Measurements from ENCODE around the gene PIMREG. TPM values are rescaled to one million over a fixed set of nuclear protein-coding genes. Genes with fewer than 3 reads are reported as not detected.

Gene PIMREG
- total RNA-seq, 3 donors from 2014 or later (not counting 1 experiment from before 2014, with no cell fraction given), result 0.73 to 1.4 (median 0.78) TPM

- no peaks in the 10 kb centered on the region for H3K36me3 Mint-ChIP-seq
- Histone ChIP-seq H3K4me3 (ENCODE audit: low read length) (no peak overlapping the region), H3K27ac (ENCODE audit: low read length) (no peak overlapping the region), H3K36me3 (ENCODE audit: control insufficient read depth, insufficient read depth, low read length) (no peaks in the 10 kb centered on the region), H3K9me3 (ENCODE audit: control insufficient read depth, insufficient read depth, low read length) (peaks cover 8% of the 10 kb centered on the region), H3K27me3 (ENCODE audit: control insufficient read depth, insufficient read depth, low read length) (no peaks in the 10 kb centered on the region), H3K4me1 (ENCODE audit: control insufficient read depth, insufficient read depth, low read length) (peaks cover 22% of the 10 kb centered on the region)
- peaks cover 10 to 11% of the 10 kb centered on the region in 2 donors for H3K4me1 Mint-ChIP-seq
- ATAC-seq, result no peak
- no peak overlapping the region for H3K27ac Mint-ChIP-seq
- peak; percentile 11 for TF ChIP-seq CTCF (IDR thresholded peaks at IDR 0.05)
- peaks cover 3 to 4% of the 10 kb centered on the region in 2 donors for H3K9me3 Mint-ChIP-seq
- H3K27me3 Mint-ChIP-seq (ENCODE audit: low read depth in 2 of 2), result peaks cover 0 to 20% of the 10 kb centered on the region in 2 donors
- DNase-seq, result no peak
- intact Hi-C loops (cut with micrococcal nuclease), result no loop called here
- H3K4me3 Mint-ChIP-seq, result no peak overlapping the region
Observed at GRCh38 chr17:6430769-6431168, 13.5 kb upstream of the PIMREG start.

GRCh38 chr17:6435051-6435450, 9.2 kb upstream of the PIMREG start, which contains the start of gene AIPL1:
Gene AIPL1, minus strand, starts transcription at chr17:6435121. Its CDS starts 17 bp downstream, at chr17:6435104.
- Mint-ChIP-seq H3K4me3 (no peak within 1 kb of the TSS), H3K27me3 (ENCODE audit: low read depth in 2 of 2) (peaks cover 19 to 26% of the 10 kb centered on the region in 2 donors)
- no peak for ATAC-seq

GRCh38 chr17:6435968-6436367, 8.3 kb upstream of the PIMREG start:
- peak; percentile 83 to 99 (median 99) for ATAC-seq
- Mint-ChIP-seq H3K27ac (no peak overlapping the region), H3K9me3 (no peaks in the 10 kb centered on the region), H3K27me3 (ENCODE audit: low read depth in 2 of 2) (peaks cover 20 to 32% of the 10 kb centered on the region in 2 donors), H3K4me3 (no peak overlapping the region), H3K4me1 (peaks cover 0 to 5% of the 10 kb centered on the region in 2 donors), H3K36me3 (no peaks in the 10 kb centered on the region)
- intact Hi-C loops (cut with micrococcal nuclease), result loop anchor here (1.0 kb wide), 1 partner anchor 849 kb away; no protein-coding TSS in a partner anchor
- H3K27me3 ChIP-seq (ENCODE audit: control insufficient read depth, insufficient read depth, low read length), result peaks cover 4% of the 10 kb centered on the region
- no peak overlapping the region for H3K27ac ChIP-seq (ENCODE audit: low read length)
- peak; percentile 68 for TF ChIP-seq CTCF (IDR thresholded peaks at IDR 0.05)
- no peak overlapping the region for H3K4me3 ChIP-seq (ENCODE audit: low read length)
- H3K9me3 ChIP-seq (ENCODE audit: control insufficient read depth, insufficient read depth, low read length), result peaks cover 3% of the 10 kb centered on the region
- H3K36me3 ChIP-seq (ENCODE audit: control insufficient read depth, insufficient read depth, low read length), result no peaks in the 10 kb centered on the region
- WGBS (ENCODE audit: insufficient coverage), result 3% methylated on average over 7 of the region's 9 CpGs
- no peaks in the 10 kb centered on the region for H3K4me1 ChIP-seq (ENCODE audit: control insufficient read depth, insufficient read depth, low read length)
- peak; percentile 57 to 83 for DNase-seq

More at GRCh38 chr17:6435051-6435450, 9.2 kb upstream of the PIMREG start, which contains the start of gene AIPL1:
- peaks cover 0 to 5% of the 10 kb centered on the region in 2 donors for H3K4me1 Mint-ChIP-seq
- no peak for TF ChIP-seq CTCF (IDR thresholded peaks at IDR 0.05)
- Histone ChIP-seq H3K4me3 (ENCODE audit: low read length) (no peak within 1 kb of the TSS), H3K9me3 (ENCODE audit: control insufficient read depth, insufficient read depth, low read length) (peaks cover 8% of the 10 kb centered on the region), H3K27ac (ENCODE audit: low read length) (no peak within 1 kb of the TSS), H3K4me1 (ENCODE audit: control insufficient read depth, insufficient read depth, low read length) (no peaks in the 10 kb centered on the region), H3K27me3 (ENCODE audit: control insufficient read depth, insufficient read depth, low read length) (peaks cover 4% of the 10 kb centered on the region), H3K36me3 (ENCODE audit: control insufficient read depth, insufficient read depth, low read length) (no peaks in the 10 kb centered on the region)
- H3K36me3 Mint-ChIP-seq, result no peaks in the 10 kb centered on the region
- DNase-seq, result no peak
- no peak within 1 kb of the TSS for H3K27ac Mint-ChIP-seq
- H3K9me3 Mint-ChIP-seq, result peaks cover 0 to 2% of the 10 kb centered on the region in 2 donors
- 92% methylated on average over 16 of the region's 16 CpGs for WGBS (ENCODE audit: insufficient coverage)
- intact Hi-C loops (cut with micrococcal nuclease), result no loop called here

DNA sequence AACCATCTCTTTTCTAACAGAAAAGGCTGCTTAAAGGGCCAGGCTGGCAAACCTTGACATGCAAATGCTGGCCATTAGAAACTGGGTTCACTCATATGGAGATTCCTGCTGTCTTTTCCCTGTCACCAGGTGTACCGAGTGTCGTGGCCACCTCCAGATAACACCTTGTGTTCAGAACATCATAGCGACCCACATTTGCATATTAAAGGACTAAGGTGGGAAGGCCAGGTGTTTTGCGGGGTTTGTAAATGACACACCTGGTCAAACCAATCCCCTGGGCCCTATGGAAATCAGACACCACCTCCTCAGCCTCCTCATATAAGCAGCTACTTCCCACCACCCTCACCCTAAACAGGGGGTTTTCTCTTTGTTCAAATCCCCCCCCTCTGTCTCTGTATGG, 6.8 kb upstream of the PIMREG start:
- Histone ChIP-seq H3K4me1 (ENCODE audit: control insufficient read depth, insufficient read depth, low read length) (no peaks in the 10 kb centered on the region), H3K27ac (ENCODE audit: low read length) (no peak overlapping the region), H3K27me3 (ENCODE audit: control insufficient read depth, insufficient read depth, low read length) (peaks cover 4% of the 10 kb centered on the region), H3K4me3 (ENCODE audit: low read length) (no peak overlapping the region), H3K9me3 (ENCODE audit: control insufficient read depth, insufficient read depth, low read length) (no peaks in the 10 kb centered on the region), H3K36me3 (ENCODE audit: control insufficient read depth, insufficient read depth, low read length) (no peaks in the 10 kb centered on the region)
- H3K36me3 Mint-ChIP-seq, result no peaks in the 10 kb centered on the region
- ATAC-seq, result no peak
- H3K27me3 Mint-ChIP-seq (ENCODE audit: low read depth in 2 of 2), result peaks cover 23 to 31% of the 10 kb centered on the region in 2 donors
- intact Hi-C loops (cut with micrococcal nuclease), result no loop called here
- H3K27ac Mint-ChIP-seq, result no peak overlapping the region
- 68% methylated on average over 4 of the region's 4 CpGs for WGBS (ENCODE audit: insufficient coverage)
- H3K9me3 Mint-ChIP-seq, result no peaks in the 10 kb centered on the region
- no peak overlapping the region for H3K4me3 Mint-ChIP-seq
- no peak for TF ChIP-seq CTCF (IDR thresholded peaks at IDR 0.05)
- no peak for DNase-seq
- peaks cover 0 to 5% of the 10 kb centered on the region in 2 donors for H3K4me1 Mint-ChIP-seq
